NCI-H1930 (cell line): ENCODE results near the gene TREM2.
"Not testable (repeated sequence)": the region's sequence is repeated elsewhere in the genome, so short reads cannot be mapped to it uniquely, and the experiment has no call there.

Source experiments
- DNase-seq, 2 experiments: peaks; one replicate each; lab custom pipeline; 2025; lab: John Stamatoyannopoulos, UW

TREM2 gene

GRCh38 chr6:41162687-41163418, at the start of gene TREM2:
Gene TREM2, minus strand, starts transcription at chr6:41163116. Its CDS starts 34 bp downstream, at chr6:41163082.
- DNase-seq, result no peak

GRCh38 chr6:41209547-41210320, 46.8 kb upstream of the TREM2 start:
- DNase-seq, result no peak

- no peak for DNase-seq
Observed at GRCh38 chr6:41208439-41209106, 45.7 kb upstream of the TREM2 start.

DNA sequence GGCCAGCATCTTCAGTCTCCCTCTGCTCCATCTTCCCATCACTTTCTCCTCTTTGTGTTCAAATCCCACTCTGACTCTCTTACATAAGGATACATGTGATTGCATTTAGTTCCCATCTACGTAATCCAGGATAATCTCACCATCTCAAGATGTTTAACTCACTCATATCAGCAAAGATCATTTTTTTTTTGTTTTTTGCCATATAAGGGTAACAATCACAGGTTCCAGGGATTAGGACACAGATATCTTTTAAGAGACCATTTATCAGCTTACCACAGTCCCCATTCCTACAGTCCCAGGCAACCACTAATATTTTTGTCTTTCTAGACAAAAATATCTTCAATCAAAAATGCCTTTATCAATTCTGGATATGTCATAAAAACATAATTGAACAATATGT, 41.2 kb upstream of the TREM2 start:
- no peak for DNase-seq

DNA sequence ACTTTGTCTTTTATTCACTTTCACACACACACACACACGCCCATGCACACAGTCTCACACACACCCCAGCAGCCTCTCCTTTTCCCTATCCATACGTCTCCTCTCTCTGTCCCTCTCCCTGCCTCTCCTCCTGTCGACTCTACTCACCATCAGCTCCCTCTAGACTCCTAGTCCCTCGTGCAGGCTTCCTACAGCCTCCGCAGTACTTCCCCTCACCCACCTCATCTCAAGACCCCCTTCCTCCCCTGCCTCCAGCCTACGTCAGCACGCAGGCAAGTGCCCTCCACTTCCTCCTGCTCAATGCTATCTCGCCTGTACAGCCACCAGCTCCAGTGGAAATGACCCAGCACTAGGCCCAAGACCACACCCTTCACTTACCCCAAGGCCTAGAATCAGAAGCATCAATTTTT, 38.9 kb upstream of the TREM2 start:
- DNase-seq, result no peak

DNA sequence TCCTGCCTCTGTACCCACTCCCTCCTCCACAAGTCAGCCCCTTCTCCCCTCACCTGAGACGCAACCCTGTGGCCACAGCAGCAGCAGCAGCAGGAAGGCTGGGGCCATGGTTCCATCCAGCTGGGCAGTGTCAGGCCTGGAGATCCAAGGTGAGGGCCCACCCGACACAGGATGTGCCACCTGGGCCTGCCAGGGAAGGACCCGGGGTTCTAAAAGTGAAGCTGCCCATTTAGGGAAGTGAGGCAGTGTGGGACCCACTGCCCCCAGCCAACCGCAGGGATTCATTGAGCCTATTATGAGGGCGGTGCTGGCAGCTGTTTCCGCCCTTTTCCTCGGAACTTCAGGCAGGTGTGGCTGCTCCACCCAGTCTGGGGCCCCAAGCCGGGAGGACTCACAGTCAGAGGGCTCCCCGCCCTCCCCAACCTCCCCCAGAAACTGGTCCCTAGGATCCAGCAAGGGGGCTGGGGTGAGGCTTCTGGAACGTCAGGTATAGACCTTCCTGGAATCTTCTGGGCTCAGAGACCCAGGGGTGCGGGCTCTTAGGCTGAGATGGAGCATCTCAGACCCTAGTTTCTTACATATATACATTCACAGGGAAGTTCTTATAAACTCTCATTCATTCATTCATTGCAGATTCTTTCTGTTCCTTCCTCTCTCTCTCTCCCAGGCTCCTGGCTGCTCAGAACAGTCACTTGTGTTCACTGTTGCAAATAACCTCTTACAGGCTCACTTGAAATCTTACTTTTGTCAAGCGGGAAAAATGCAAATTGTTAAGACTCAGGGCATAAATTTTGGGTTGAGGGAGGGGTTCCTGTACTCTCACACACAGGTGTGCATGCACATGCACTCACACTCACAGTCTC, 38.2 kb upstream of the TREM2 start, which contains the start of gene TREML2:
TREML2 (minus strand) TSS at position 249 of the 863 bp plus-strand sequence; CDS start at position 108, 141 bp downstream.
- DNase-seq, result no peak

DNA sequence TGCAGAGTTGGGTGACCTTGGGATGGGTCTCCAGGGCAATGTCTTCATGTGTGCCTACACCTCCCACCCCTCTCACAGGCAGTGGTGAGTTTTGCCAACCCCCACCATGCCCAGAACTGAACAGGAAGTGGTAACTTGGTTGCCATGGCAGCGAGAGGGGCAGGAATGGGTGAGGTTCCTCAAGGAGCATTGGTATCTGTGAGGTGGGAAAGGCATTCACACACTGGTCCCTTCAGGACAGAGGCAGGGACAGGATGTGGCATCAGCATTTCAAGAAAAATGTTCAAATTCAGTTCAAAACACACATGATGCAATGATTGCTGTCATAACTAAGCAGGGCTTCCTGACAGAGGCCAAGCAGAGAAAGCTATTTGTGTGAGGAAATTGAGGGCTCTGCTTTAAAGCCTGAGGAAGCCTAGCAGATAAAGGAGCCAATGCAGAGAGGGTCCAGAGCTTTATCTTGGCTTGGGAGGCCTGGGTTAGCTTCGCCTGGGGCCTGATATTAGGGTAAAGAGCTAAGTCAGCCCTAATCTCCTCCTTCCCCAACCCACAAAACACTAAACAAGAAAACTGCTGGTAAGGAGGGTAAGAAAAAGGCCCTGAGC, 37.5 kb upstream of the TREM2 start:
- DNase-seq, result no peak

DNA sequence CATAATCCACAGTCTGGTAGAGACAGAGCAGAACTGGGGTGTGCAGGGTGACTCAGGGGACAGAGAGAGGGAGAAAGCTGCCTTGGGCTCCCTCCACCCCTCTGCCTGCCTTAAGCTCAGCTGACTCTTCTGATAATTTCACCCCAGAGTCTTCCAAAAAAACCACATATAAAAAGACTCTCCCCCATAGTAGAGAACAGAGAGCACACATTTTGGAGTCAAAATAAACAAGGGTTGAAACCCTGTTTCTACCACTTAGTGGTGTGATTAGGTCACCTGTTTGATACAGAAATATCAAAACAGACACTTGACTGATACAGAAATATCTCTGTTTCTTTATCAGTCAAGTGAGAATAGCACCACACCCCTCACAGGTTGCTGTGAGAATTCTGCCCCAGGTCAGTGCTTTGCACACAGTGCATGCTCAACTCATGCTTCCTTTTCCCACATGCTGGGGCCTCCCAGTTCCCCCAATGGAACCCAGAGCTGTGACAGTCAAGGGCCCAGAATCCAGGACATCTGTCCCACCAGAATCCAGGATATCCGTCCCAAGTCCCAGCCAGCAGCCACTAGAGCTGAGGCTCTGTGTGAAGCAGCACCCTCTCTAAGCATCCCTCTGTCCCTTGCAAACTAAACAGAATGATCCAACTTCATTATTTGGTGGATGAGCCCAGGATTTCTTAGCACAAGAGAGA, 36.8 kb upstream of the TREM2 start:
- no peak for DNase-seq

GRCh38 chr6:41197234-41197633, 34.3 kb upstream of the TREM2 start:
- no peak for DNase-seq

GRCh38 chr6:41194386-41194785, 31.5 kb upstream of the TREM2 start:
- no peak for DNase-seq

- no peak for DNase-seq
Observed at GRCh38 chr6:41193884-41194283, 31.0 kb upstream of the TREM2 start.

DNA sequence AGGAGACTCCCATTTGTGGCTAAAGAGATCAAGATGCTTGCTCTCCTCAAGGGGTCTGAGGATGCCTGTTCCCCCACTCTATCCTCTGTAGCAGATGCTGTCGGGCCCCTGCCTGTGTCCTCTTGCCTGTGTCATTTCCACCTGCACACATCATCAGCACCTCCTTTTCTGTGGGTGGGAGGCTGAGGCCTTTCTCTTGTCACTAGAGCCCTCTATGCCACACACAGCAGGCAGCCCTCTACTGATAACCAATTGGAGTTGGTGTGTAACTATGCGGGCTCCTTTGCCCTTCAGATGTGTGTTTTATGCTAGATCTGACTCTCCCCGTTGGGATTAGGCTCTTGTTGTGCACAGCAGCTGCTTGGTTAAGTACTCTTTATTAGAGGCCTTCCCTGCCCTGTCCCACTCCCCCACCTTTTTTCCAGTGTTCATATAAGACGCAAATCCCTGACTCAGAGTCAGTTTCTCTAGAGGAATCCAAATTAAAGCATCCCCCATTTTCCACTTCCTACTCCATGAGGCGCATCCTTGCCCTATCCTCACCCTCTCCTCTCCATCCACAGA, 30.3 kb upstream of the TREM2 start:
- DNase-seq, result no peak

GRCh38 chr6:41191569-41191968, 28.7 kb upstream of the TREM2 start:
- DNase-seq, result no peak

DNA sequence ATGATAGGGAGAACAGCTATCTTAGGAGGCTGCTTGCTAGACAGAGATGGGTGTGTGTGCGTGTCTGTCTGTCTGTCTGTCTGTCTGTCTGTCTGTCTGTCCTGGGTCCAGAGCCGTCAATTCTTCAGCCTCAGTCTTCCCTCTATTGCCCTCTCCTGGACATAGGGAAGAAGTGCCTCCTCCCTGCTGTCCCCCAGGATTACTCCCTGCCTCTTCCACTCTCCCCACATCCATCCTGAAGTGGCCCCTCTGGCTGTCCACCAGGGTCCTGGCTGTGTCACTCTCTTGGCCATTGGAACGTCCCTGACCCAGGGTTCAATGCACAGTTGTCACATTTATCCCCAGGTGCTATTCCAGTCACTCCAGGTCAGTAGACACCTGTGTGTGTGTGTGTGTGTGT, 27.9 kb upstream of the TREM2 start:
- DNase-seq, result no peak

GRCh38 chr6:41189967-41190366, 27.1 kb upstream of the TREM2 start:
- no peak for DNase-seq

- DNase-seq, result not testable (repeated sequence)
Observed at GRCh38 chr6:41189046-41189445, 26.1 kb upstream of the TREM2 start.

GRCh38 chr6:41187924-41188886, 25.3 kb upstream of the TREM2 start:
- DNase-seq, result no peak

DNA sequence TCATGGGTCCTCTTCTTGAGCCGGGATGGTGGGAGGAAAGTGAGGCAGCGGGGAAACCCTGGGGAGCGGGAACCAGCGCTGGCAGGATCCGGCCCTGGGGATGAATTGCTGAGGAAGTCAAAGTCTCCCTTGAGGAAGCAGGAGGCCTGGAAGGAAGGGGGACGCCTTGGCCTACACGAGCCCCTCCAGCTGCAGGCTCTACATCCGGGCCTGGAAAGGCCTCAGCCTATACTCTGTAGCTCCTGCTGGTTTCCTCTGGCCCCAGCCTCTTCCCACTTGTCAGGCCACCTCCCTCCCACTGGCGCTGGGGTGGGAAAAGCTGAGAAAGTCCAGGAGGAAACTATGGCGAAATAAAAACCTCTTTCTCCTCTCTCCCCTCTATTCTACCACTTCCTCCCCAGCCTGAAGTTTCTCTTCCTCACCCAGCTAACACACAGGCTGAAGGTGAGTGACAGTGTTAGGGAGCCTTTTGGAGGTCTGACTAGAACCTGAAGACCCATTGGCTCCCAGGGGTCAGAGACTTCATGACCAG, 23.2 kb upstream of the TREM2 start:
- no peak for DNase-seq

GRCh38 chr6:41184761-41185160, 21.8 kb upstream of the TREM2 start:
- DNase-seq, result no peak
